NCI-H187 treated with DMSO at 0.1 percent for 48 hours (cell line): Measurements from ENCODE around the gene MMP24.
A peak's percentile ranks its signal among the peaks of the same experiment; 100 is the strongest.
"Not testable (repeated sequence)": the region's sequence is repeated elsewhere in the genome, so short reads cannot be mapped to it uniquely, and the experiment has no call there.

ENCODE experiments used
- DNase-seq: peaks from one replicate; lab custom pipeline; 2025; lab: John Stamatoyannopoulos, UW

The MMP24 gene

GRCh38 chr20:35223941-35224340, 2.5 kb upstream of the MMP24 start:
- DNase-seq, result no peak

- no peak for DNase-seq
Observed at GRCh38 chr20:35224536-35224935, 2.0 kb upstream of the MMP24 start.

DNA sequence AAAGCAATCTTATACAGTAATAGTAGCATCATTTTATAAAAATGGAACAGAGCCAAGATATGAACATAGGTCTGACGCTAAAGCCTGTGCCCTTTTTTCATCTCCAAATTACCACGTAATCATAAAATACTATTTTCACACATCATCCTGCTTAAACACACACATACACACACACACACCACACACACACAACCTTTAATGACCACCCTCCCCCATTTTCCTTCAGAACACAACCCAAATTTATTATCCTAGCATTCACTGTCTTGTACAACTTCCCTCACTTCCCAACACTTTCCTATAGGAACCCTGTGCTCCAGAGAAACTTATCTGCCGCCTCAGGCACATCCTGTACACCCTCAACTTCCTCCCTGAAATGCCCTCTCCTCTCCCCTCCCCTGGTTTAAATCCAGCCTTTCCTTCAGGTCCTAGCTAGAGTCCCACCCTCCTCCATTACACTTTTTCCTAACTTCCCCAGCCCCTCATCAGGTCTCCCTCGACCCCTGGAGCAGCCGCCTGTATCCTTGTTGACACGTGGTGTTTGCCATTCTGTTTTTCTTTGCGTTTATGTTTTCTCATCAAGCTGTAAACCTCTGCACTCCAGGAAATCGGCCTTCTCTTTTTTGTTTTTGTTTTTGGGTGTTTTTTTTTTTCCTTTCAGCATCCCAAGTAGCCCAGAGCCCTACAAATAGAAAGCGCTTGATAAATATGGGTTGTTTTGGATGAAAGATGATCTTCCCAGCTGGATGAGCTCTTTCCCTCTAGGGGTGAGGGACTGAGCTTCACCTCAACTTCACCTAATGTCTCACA, 968 bp upstream of the MMP24 start:
- DNase-seq, result no peak

DNA sequence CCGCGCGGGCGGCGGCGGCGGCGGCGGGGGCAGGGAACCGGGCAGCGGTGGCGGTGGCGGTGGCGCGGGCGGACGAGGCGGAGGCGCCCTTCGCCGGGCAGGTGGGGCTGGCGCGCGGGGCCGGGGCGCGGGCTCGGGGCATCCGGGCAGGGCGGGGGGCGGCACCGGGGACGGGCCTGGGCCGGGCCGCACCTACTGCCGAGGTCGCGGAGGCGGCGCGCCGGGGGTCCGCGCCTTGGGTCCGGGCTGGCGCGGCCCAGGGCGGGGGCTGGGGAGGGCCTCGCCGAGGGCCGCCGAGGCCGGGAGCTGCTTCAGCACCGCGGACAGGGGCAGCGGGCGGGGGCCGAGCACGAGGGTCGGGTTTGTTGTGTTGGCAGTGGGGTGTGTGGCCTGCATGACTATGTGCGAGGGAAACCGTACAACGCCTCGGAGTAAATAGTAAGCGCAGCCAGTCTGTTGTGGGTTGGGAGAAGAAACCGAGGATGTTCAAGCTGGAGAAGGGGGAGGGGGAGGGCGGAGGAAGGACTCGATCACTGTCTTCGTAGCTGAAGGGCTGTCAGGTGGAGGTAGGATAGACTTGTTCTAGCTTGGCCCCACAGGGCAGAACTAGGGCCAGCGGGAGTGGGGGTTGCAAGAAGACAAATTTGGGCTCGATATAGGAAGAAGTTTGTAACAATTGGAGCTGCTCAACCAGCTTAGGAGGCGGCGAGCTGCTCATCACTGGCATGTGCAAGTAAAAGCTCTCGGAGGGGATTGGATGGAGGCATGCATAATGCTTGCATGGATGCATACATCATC, 593 bp downstream of the MMP24 start:
- no peak for DNase-seq

DNA sequence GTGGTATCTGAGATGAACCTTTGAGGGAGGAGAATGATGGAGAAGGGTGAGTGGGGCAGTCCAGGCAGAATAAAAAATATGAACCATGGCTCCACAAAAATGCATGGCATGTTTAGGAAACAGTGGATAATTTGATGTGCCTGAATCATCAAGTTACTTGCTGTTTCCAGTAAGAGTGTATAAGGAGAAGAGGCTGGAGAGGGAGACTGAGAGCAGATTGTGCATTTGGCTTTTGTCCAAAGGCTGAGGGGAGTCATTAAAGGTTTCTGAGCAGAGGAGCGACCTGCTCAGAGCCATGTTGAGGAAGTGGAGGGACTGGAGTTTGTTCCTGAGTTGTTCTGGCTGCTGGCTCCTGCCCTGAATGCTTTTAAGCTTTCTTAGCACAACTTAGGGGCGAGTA, 6.1 kb downstream of the MMP24 start:
- no peak for DNase-seq

DNA sequence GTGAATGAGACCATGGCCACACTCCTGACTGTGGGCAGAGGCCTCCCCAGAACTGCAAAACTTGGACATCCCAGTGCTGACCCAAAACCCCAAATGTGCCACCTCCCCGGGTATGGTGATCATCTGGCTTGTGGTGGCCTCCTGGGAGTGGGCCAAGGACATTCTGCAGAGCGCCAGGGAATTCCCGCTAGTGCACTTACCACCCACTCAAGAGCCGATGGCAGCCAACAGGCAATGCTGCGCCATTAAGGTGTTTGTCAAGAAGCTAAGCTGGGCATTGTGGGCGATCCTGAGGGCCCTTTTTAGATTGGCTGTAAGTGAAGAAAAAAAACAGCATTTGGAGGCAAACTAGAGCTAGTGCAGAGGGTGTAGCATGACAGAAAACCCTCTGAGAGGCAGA, 9.4 kb downstream of the MMP24 start:
- DNase-seq, result peak; percentile 37

- no peak for DNase-seq
Observed at GRCh38 chr20:35237486-35237885, 11.0 kb downstream of the MMP24 start.

GRCh38 chr20:35238170-35238569, 11.7 kb downstream of the MMP24 start:
- no peak for DNase-seq

GRCh38 chr20:35238735-35239134, 12.2 kb downstream of the MMP24 start:
- no peak for DNase-seq

GRCh38 chr20:35240083-35240810, 13.8 kb downstream of the MMP24 start:
- DNase-seq, result no peak

- no peak for DNase-seq
Observed at GRCh38 chr20:35240811-35241293, 14.4 kb downstream of the MMP24 start.

DNA sequence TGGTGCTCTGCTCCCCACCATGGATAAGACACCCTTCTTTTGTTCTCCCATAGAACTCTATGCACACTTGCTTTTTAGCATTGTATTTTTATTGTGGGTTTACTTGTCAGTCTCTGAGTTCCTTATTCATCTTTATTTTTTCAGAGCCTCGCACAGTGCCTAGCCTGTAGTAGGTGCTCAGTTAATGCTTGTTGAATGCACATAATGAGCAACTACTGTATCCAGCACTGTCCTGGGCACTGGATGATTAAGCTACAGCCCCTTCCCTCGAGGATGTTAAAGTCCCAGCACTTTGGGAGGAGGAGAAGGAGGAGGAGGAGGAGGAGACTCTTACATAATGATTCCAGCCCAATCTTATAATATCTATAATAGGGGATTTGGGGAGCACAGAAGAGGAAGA, 16.8 kb downstream of the MMP24 start:
- no peak for DNase-seq

DNA sequence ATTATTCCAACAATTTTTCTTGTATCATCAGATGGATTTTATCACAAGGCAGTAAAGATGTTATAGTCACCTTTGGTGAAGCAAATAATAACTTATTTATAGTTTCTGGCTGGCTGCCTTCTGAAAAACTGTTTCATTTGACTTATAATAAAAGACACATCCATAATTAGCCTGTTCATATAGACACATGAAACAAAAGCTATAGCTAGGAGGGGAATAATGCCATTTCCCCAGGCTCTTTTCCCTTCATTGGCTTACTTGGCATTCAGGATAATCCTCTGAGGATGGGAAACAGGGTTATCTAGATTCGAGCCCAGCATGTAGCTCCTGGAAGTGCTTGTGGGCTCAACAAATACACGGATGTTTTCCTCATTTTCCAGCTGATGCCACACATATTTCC, 17.5 kb downstream of the MMP24 start:
- no peak for DNase-seq

DNA sequence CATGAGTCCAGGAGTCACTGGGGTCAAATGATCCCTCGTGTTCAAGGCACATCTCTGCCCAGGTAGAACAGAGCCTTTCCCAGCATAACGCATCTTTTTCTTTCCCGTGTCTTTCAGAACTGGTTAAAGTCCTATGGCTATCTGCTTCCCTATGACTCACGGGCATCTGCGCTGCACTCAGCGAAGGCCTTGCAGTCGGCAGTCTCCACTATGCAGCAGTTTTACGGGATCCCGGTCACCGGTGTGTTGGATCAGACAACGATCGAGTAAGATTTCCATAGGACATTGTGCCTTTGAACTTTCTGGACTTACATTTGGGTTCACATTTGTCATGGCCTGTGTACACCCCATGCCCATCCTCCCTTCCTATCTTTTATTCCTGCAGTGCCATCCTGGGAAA, 20.2 kb downstream of the MMP24 start:
- no peak for DNase-seq

GRCh38 chr20:35248641-35249475, 22.4 kb downstream of the MMP24 start:
- DNase-seq, result no peak

- no peak for DNase-seq
Observed at GRCh38 chr20:35251613-35251940, 25.1 kb downstream of the MMP24 start.

GRCh38 chr20:35252037-35252461, 25.6 kb downstream of the MMP24 start:
- no peak for DNase-seq

DNA sequence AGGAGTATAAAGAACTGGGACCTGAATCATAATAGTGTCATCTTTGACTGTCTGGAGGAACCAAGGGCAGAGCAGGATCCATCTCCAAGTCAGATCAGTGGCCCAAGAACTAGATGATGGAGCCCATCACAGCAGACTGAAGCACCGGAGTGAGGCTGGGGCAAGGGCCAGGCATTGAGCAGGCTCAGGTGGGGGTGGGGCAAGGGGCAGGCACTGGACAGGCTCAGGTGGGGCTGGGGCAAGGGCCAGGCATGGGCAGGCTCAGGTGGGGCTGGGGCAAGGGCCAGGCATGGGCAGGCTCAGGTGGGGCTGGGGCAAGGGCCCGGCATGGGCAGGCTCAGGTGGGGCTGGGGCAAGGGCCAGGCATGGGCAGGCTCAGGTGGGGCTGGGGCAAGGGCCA, 26.1 kb downstream of the MMP24 start:
- DNase-seq, result not testable (repeated sequence)

DNA sequence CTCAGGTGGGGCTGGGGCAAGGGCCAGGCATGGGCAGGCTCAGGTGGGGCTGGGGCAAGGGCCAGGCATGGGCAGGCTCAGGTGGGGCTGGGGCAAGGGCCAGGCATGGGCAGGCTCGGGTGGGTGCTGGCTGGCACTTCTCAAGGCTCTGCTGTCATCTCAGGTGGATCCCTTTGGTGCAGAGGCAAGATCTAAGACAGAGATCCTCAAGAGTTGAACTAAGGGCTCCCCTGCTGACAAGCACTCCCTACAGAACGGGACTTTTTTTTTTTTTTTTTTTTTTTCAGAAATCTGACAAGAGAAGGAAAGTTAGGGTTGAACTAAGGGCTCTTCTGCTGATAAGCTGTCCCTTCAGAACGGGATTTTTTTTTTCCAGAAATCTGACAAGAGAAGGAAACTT, 26.5 kb downstream of the MMP24 start:
- DNase-seq, result no peak

DNA sequence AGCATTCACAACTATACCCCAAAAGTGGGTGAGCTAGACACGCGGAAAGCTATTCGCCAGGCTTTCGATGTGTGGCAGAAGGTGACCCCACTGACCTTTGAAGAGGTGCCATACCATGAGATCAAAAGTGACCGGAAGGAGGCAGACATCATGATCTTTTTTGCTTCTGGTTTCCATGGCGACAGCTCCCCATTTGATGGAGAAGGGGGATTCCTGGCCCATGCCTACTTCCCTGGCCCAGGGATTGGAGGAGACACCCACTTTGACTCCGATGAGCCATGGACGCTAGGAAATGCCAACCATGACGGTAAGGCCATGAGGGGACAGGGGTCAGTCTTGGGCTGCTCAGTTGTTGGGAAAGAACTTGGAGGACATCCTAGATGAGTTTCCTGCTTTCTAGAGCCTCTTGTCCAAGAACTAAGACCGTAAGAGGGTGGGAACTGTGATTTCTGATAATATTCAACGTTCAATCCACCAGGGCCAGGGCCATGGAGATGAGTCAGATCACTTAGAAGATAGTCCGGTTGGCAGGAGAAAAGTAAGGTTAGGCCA, 28.0 kb downstream of the MMP24 start:
- no peak for DNase-seq

DNA sequence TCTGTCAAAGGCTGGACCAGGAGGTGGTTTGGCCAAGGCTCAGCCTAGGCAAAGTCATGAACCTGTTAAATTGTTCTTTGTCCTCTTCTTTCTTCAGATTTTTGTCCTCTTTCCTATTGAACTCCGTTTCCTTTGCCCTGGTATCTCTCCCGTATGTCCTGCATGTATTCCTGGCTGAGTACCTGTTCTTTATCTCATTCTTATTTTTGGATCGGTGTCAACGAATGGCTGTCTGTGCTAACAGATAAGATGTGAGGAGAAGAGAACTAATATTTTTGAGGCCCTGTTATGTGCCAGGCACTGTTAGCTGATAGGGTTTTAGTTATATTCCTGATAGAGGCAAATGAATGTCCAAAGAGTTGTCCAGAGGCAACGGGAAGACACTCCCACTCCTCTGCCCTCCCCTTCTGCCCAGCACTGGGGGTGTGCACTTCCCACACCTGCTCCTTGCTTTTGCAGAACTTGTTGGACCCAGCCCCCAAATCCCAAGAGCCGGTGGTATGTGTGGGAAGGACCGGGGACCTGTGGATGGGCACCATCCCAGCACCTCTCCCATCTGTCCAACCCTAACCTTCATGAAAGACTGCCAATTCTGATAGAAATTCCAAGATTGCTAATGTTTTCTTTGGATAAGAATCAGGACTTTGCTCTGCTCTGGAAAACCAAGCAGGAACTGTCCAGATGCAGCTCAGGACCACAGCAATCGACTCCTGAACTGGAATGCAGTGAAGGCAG, 30.9 kb downstream of the MMP24 start:
- no peak for DNase-seq
